GM18511 (cell line): ENCODE results near the gene MYH9.

Experiments used
- ATAC-seq: cut with Tn5 transposase; IDR thresholded peaks from one replicate; pipeline ENCODE4 v1.9.1; 2021; ENCODE audit warnings: mild to moderate bottlenecking, moderate library complexity; ENCODE audit not compliant: unreplicated experiment

The MYH9 gene

DNA sequence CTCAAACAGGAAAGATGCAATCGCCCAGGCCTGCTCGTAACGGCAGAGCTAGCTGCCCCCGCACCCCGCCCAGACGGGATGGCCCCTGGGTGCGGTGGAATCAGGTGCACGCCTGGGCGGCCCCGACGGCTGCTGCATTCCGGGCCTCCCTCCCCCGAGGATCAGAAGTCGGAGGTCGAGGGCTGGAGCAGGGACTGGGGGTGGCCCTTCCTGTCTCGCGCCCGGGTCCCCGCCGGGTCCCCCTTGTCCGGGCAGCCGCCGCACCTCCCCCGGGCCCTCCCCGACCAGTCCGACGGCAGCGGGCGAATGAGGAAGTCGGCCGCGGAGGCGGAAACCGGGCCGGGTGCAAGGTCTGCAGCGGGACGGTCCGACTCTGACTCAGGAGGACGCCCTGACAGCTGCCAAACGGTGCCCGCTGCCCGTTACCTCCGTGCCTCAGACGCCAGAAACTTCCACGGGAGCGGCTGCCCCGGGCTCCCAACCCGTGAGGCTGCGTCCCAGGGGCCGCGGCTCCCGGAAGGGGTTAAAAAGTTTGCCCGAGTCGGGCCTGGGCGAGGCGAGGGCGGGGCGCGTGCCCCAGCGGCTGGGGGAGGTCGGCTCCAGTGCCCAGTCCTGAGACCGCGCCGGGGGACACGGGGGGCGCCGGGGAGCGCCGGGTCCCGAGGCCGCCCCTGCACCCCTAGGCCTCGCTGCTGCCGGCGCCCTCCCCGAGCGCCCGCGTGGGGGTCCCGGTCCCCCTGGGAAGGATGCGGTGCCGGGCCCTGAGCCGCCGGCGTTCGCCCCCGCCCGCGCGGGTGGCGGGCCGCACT lies 663 bp downstream of the MYH9 start:
- peak; percentile 21 for ATAC-seq

DNA sequence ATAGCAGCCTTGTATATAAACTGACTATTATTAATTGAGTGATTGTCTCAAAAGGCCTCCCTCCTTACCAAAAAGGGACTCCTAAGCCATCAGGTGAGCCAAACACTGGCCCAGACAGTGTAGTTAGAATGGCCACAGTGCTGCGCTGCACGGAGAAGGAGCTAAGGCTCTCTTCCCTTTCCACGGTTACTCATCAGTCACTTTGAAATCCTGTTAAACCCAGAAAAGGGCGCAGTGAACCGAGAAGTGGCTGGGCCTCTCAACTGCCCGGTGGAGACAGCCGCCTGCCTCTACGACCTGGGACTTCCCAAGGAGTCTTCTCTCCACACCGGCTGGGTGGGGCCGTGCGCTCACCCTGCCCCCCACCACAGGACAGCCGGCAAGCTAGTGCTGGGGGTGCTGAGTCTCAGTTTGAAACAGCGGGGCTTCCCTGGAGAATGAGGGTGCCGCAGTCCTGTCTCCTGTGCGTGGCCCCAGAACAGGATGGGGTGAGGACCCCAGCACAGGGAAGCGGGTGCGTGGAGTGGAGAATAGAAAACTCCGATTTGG lies 1.3 kb downstream of the MYH9 start:
- peak; percentile 43 for ATAC-seq

DNA sequence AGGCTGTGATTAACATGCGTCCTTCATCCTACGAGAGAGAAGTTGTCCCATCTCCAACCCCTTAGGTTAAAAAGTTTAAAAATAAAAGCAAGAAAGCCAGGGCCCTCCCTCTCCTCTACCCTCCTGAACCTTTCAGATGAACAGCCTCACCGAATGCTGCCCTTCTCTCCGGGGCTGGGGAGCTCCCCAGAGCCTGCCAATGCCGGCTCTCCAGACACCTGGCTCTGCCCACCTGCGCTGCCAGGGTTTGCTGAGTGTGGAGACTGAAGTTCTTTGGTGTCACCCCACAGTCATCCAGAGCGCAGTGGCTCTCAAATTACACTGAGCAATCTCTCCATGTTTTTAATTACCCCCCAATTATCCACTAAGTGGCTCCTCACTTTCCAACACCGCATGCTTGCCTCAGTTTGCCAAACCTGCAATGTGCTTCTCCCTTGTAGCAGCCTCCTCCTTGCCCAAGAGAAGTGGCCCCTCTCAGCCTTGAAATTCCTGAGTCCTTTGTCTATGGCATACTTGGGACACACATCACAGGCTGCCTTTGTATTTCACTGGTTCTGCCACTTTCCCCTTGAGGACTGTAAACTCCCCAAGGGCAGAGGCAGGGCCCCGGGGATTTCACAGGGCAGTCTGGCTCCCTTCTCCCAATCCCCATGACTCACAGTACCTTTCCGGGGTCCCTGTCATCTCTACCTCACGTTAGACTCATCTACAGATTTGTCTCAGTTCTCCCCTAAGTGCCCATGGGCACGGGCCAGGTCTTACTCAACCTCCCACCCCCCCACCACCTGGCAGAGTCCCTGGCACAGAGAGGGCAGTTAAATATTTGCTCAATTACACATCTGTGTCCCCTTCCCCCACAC lies 2.0 kb downstream of the MYH9 start:
- ATAC-seq: no peak

GRCh38 chr22:36384766-36385481 lies 2.8 kb downstream of the MYH9 start:
- no peak for ATAC-seq

- no peak for ATAC-seq
These were observed 4.6 kb downstream of the MYH9 start for GRCh38 chr22:36383110-36383581.

DNA sequence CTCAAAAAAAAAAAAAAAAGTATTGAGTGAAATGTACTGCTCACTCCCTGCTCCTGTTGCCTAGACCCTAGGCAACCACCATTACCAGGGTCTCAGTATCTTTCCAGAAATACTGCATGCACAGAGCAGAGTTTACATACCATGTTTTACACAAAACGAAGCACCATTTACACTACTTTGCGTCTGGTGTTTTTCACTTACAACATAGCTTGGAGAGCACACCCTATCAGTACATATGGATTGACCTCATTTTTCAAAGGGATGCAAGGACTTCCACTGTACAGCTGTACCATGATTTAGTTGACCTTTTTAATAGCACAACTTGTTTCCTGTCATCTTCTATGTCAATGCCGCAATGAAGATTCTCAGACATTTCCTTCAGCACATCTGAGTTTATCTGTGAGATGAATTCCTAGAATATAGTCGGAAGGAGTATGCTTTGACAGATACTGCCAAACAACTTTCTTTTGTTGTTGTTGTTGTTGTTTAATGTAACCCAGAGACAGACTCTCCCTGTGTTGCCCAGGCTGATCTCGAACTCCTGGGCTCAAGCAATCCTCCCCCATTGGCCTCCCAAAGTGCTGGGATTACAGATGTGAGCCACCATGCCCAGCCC lies 6.1 kb downstream of the MYH9 start:
- ATAC-seq: no peak

DNA sequence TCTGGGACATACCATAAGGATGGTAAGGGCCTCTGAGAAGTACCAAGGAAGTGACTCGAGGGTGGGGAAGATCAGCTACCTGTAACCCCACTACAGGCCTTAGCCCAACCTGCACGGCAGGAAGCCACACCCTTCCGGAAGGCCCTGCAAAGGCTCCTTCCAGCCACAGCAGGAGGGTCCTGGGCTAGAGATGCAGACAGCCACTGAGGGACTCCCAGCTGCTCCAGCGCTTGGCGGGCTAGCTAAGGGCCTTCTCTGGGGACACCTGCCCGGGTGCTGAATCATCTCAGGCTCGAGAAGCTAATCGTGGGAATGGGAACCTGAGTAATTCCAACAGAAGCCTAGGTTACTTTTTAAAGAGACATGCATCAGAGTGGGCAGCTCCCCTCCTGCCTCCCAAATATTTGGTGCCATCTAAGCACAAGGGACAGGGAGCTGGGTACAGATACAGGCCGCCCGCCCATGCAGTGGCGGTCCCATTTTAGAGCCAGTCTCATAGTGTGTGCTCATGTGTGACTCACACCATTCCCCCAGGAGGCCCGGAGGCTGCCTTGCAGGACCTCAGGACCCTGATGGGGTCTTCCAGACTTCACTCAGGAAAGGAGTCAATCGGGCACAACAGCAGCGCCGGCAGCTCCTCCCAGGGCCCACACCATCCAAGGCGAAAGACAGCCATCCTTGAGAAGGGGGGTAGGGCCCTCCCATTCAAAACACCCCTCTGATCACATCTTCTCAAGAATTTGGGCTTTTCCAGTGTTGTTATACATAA lies 8.0 kb downstream of the MYH9 start:
- ATAC-seq: no peak

GRCh38 chr22:36378869-36379217 lies 8.9 kb downstream of the MYH9 start:
- no peak for ATAC-seq

DNA sequence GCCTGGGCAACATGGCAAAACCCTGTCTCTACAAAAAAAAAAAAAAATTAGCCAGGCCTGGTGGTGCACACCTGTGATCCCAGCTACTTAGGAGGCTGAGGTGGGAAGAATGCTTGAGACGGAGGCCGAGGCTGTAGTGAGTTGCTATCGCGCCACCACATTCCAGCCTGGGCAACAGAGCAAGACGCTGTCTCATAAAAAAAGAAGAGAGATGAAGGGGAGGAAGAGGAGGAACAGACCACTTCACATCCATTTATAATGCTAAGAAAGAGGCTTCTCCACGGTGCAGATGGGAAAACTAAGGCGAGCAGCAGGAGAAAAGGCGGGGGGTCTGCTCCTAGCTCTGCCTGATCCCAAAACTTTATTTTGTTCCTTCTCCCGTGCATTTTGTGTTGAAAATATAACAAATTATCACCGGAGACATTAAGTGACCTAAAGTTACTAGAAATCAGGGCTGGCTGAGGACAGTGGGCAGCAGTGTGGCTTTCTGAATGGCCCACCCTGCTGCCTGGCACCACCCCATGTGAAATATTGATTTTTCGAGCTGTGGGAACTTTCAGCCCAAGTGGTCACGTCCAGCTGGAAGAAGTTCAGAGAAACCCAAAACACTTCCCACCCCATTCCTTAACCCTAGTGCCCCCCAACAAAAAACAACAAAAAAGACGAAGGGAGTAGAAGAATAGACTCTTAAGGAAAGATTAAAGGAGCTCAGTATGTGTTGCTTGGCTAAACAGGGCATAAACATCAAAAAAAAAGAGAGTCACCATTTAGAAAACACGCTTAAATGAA lies 9.5 kb downstream of the MYH9 start:
- no peak for ATAC-seq

GRCh38 chr22:36377022-36377631 lies 10.6 kb downstream of the MYH9 start:
- no peak for ATAC-seq

- ATAC-seq: no peak
These were observed 11.5 kb downstream of the MYH9 start for GRCh38 chr22:36376265-36376664.

- ATAC-seq: no peak
These were observed 12.4 kb downstream of the MYH9 start for GRCh38 chr22:36375071-36375980.

GRCh38 chr22:36374603-36375024 lies 13.2 kb downstream of the MYH9 start:
- no peak for ATAC-seq

DNA sequence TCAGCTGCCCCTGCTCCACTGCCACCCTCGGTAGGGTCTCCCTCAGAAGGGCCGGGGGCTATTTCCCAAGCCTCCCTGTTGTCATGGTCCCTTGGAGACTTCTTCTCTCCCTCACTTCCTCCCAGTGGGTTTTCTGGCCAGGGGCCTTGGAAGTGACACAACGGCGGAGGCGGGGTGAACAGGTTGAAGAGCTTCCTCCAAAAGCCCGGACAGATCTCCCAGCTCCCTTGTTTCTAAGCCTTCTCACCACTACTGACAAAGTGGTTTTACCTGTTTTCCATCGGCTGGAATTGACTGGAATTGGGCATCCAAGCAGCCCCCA lies 14.5 kb downstream of the MYH9 start:
- ATAC-seq: no peak

- ATAC-seq: no peak
These were observed 15.8 kb downstream of the MYH9 start for GRCh38 chr22:36371920-36372319.

DNA sequence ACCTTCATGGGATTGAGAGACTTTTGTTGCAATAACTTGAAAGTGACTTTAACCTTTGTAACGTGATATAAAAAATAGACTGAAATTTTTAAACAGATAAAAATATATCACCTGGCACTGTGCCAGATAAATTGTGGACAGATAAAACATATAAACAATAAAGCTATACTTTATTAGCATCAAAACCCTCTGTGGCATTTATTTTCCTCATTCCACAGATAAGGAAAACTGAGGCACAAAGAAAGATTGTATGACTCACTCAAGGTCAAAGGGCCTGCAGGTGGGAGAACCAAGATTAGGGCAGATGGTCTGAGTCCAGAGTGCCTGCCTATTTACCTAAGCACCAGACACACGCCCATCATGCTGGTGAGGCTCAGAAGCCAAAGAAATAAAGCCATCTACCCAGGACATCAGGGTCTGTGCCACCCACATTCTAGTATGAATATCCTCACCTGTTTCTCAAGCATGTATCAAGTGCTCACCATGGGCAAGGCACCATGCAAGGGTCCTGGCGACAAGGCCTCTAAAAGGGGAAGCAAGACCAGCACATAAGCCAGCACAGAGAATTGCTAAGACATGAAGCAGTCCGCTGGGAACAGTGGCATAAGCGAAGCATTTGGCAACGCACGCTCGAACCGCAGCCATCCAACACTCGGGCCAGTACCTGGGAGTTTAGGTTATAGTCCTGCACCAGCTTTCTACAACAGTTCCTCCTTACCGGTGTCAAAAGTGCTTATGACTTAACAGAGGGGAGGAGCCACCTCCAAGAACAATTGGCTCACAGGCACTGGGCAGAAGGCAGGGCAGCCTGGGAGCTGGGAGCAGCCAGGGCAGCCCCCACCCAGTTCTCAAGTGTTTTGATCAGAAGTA lies 17.6 kb downstream of the MYH9 start:
- no peak for ATAC-seq
